Liver (tissue), 9 donors: ENCODE measurements around the gene NFATC1. TPM values are rescaled to one million over a fixed set of nuclear protein-coding genes. Genes with fewer than 3 reads are reported as not detected.

Experiments
- DNase-seq: peaks from one replicate; pipeline ENCODE4 v3.0.0-alpha.2; 2017; ENCODE audit warnings: low spot score
- H3K27ac ChIP-seq, 2 donors: one replicate each; pipeline ENCODE4 v1.7.0; 2013; ENCODE audit warnings: inconsistent platforms in 2 of 2, low read length in 2 of 2, control low read depth in 1 of 2, low read depth in 1 of 2, mild to moderate bottlenecking in 1 of 2
- H3K27me3 ChIP-seq, 4 donors: one replicate each; pipeline versions ENCODE4 v1.6.1 to v1.7.0; 2013; ENCODE audit warnings: low read length in 3 of 4, inconsistent platforms in 1 of 4, mild to moderate bottlenecking in 1 of 4, moderate library complexity in 1 of 4; ENCODE audit not compliant: control insufficient read depth in 4 of 4, insufficient read depth in 4 of 4
- H3K36me3 ChIP-seq, 4 donors: one replicate each; pipeline versions ENCODE4 v1.6.1 to v1.7.0; 2013; ENCODE audit warnings: low read length in 3 of 4, mild to moderate bottlenecking in 3 of 4, low read depth in 1 of 4, moderate library complexity in 1 of 4; ENCODE audit not compliant: control insufficient read depth in 4 of 4, insufficient read depth in 3 of 4
- H3K4me1 ChIP-seq, 4 donors: one replicate each; pipeline versions ENCODE4 v1.6.1 to v1.7.0; 2013; ENCODE audit warnings: low read length in 3 of 4, mild to moderate bottlenecking in 3 of 4, moderate library complexity in 1 of 4; ENCODE audit not compliant: control insufficient read depth in 4 of 4, insufficient read depth in 4 of 4
- H3K4me3 ChIP-seq, 3 donors: one replicate each; pipeline versions ENCODE4 v1.6.1 to v1.7.0; 2013; ENCODE audit warnings: low read length in 3 of 3, control low read depth in 1 of 3, low read depth in 1 of 3, mild to moderate bottlenecking in 1 of 3
- H3K9ac ChIP-seq, 2 donors: one replicate each; pipeline ENCODE4 v1.7.0; 2013; ENCODE audit warnings: low read length in 2 of 2, mild to moderate bottlenecking in 2 of 2, moderate library complexity in 2 of 2, control low read depth in 1 of 2, low read depth in 1 of 2
- H3K9me3 ChIP-seq, 4 donors: one replicate each; pipeline versions ENCODE4 v1.6.1 to v1.7.0; 2013; ENCODE audit warnings: low read length in 3 of 4; ENCODE audit not compliant: control insufficient read depth in 4 of 4
- EGR1 ChIP-seq, 2 donors: IDR thresholded peaks; 2 replicates each; pipeline ENCODE4 v1.6.1; 2016 to 2018; ENCODE audit warnings: antibody characterized with exemption in 2 of 2, low read depth in 2 of 2
- FOXA1 ChIP-seq: IDR thresholded peaks from 2 replicates; pipeline ENCODE4 v1.6.1; 2016; ENCODE audit warnings: antibody characterized with exemption
- FOXA2 ChIP-seq: IDR thresholded peaks from 2 replicates; pipeline ENCODE4 v1.6.1; 2016; ENCODE audit warnings: antibody characterized with exemption
- GABPA ChIP-seq, 2 donors: IDR thresholded peaks in 1 of 2; conservative IDR thresholded peaks in 1 of 2; 2 replicates each; pipeline ENCODE4 v1.6.1; 2016; ENCODE audit warnings: antibody characterized with exemption in 2 of 2, mild to moderate bottlenecking in 1 of 2, moderate library complexity in 1 of 2
- HNF4A ChIP-seq, 2 donors: conservative IDR thresholded peaks; 2 replicates each; pipeline ENCODE4 v1.6.1; 2016; ENCODE audit warnings: antibody characterized with exemption in 2 of 2, mild to moderate bottlenecking in 2 of 2
- HNF4G ChIP-seq: IDR thresholded peaks from 2 replicates; pipeline ENCODE4 v1.6.1; 2016; ENCODE audit warnings: antibody characterized with exemption
- NR2F2 ChIP-seq: IDR thresholded peaks from 2 replicates; pipeline ENCODE4 v1.6.1; 2016; ENCODE audit warnings: antibody characterized with exemption
- RAD21 ChIP-seq, 2 donors: IDR thresholded peaks; 2 replicates each; pipeline ENCODE4 v1.6.1; 2016; ENCODE audit warnings: antibody characterized with exemption in 2 of 2, mild to moderate bottlenecking in 2 of 2
- RXRA ChIP-seq, 2 donors: IDR thresholded peaks; 2 replicates each; pipeline ENCODE4 v1.6.1; 2017 to 2018; ENCODE audit warnings: antibody characterized with exemption in 2 of 2, mild to moderate bottlenecking in 1 of 2
- SP1 ChIP-seq: IDR thresholded peaks from 2 replicates; pipeline ENCODE4 v1.6.1; 2018; ENCODE audit warnings: antibody characterized with exemption, mild to moderate bottlenecking
- TAF1 ChIP-seq: conservative IDR thresholded peaks from 2 replicates; pipeline ENCODE4 v1.6.1; 2016; ENCODE audit warnings: antibody characterized with exemption, mild to moderate bottlenecking
- YY1 ChIP-seq: IDR thresholded peaks from 2 replicates; pipeline ENCODE4 v1.6.1; 2016; ENCODE audit warnings: antibody characterized with exemption, mild to moderate bottlenecking
- WGBS: extraction: QIAGEN DNeasy Blood & Tissue Kit; methylation state at CpG from one replicate; pipeline ENCODE4 v1.1.7; 2013; 5-methylcytosine and 5-hydroxymethylcytosine counted together
- polyA plus RNA-seq, 2 donors: library from polyadenylated mRNA; stranded (reverse) in 1 of 2; unstranded in 1 of 2; fragments of 200-250 nt in 1 of 2; fragments of >200 nt in 1 of 2; fragmentation: Nextera tagmentation in 1 of 2; extraction: Ambion mirVana in 1 of 2; gene quantifications; one replicate each; pipeline versions ENCODE4 v1.2.1 to v1.2.3, GENCODE V29; 2013 to 2015
- total RNA-seq, 2 donors: library from RNA; depleted of rRNA; stranded (reverse); fragments of >200 nt; gene quantifications; one replicate each; pipeline ENCODE4 v1.2.3, GENCODE V29; 2014
- TF ChIP-seq, protein P1 (sequence below): IDR thresholded peaks from 2 replicates; pipeline ENCODE4 v1.6.1; 2016; ENCODE audit warnings: antibody characterized with exemption, mild to moderate bottlenecking
- TF ChIP-seq, protein P2 (sequence below): IDR thresholded peaks from 2 replicates; pipeline ENCODE4 v1.6.1; 2016; ENCODE audit warnings: antibody characterized with exemption
- TF ChIP-seq, protein P3 (sequence below): IDR thresholded peaks from 2 replicates; pipeline ENCODE4 v1.6.1; 2016; ENCODE audit warnings: antibody characterized with exemption
- TF ChIP-seq, protein P4 (sequence below): IDR thresholded peaks from 2 replicates; pipeline ENCODE4 v1.6.1; 2016; ENCODE audit warnings: antibody characterized with exemption
- TF ChIP-seq, protein P5 (sequence below): fragments of 150-350 bp; IDR thresholded peaks from 2 replicates; pipeline ENCODE4 v1.5.1; 2017; ENCODE audit warnings: improper control_type of control experiment, low read depth, low read length; ENCODE audit not compliant: missing input control
- donor health status: healthy.
- donor health status: healthy.
- donor health status: healthy.
- donor health status: healthy.
- donor health status: healthy.

Gene NFATC1
- total and polyA plus RNA-seq, 4 donors = 0.57 to 2.2 (median 1.3) TPM

DNA sequence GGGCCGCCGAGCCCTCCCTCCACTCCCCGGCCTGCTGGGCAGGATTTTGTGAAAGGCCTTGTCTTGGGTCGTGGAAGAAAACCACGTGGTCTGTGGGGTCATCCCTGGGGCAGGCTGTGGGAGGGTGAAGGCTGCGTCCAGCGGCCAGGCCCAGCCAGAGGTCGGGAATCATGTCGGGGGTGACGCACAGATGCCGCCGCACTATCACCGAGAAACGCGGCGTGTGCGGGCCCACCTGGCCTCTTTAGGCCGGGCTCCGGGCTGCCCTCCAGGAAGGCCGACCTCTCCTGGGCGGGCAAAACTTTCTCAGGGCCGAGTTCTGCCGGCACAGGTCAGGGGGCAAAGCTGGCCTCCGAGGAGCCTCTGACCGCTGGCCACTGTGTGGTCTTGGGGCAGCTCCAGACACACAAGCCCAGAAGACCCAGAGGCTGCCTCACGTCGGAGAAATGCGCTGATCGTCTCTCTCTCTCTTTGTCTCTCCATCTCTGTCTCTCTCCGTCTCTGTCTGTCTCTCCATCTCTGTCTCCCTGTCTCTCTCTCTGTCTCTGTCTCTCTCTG lies 28.4 kb downstream of the NFATC1 start:
- Histone ChIP-seq H3K9ac (no peak overlapping the region), H3K4me1 (no peaks in the 10 kb centered on the region), H3K27me3 (no peaks in the 10 kb centered on the region), H3K27ac (no peak overlapping the region), H3K36me3 (no peaks in the 10 kb centered on the region), H3K4me3 (no peak overlapping the region), H3K9me3 (no peaks in the 10 kb centered on the region)
- TF ChIP-seq NR2F2 (peak; percentile 77), RXRA (IDR thresholded peaks at IDR 0.05) (peak; percentile 43 to 65), YY1 (no peak)
- DNase-seq = no peak
- 82% methylated on average over 30 of the region's 30 CpGs for WGBS

DNA sequence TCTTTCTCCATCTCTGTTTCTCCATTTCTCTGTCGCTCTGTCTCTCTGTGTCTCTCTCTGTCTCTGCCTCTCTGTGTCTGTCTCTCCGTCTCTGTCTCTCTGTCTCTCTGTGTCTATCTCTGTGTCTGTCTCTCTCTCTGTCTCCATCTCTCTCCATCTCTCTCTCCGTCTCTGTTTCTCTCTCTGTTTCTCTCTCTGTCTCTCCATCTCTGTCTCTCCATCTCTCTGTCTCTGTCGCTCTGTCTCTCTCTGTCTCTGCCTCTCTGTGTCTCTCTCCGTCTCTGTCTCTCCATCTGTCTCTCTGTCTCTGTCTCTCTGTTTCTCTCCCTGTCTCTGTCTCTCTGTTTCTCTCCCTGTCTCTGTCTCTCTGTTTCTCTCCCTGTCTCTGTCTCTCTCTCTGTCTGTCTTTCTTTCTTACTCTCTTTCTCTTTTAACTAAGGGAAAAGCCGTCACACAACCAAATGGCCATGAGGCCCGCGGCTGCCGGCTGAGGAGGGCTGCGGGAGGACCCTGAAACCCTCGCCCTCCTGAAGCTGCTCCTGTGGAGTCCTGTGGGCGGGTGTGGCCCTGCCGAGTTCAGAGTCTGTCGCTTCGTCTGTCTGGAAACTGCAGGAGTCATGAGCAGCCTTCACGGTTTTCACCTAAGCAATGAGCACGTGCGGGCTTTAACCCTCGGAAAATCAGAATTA lies 29.3 kb downstream of the NFATC1 start:
- H3K9me3 ChIP-seq = no peaks in the 10 kb centered on the region
- no peak for DNase-seq
- no peaks in the 10 kb centered on the region for H3K27me3 ChIP-seq
- WGBS = 87% methylated on average over 19 of the region's 19 CpGs
- H3K4me1 ChIP-seq = no peaks in the 10 kb centered on the region
- H3K36me3 ChIP-seq = no peaks in the 10 kb centered on the region
- no peak overlapping the region for H3K4me3 ChIP-seq
- no peak overlapping the region for H3K9ac ChIP-seq
- TF ChIP-seq SP1 = no peak
- no peak for TF ChIP-seq GABPA (IDR thresholded peaks at IDR 0.05 in 1 of 2, conservative IDR thresholded peaks at IDR 0.05 in 1 of 2)
- TF ChIP-seq FOXA2 = no peak
- TF ChIP-seq RXRA (IDR thresholded peaks at IDR 0.05) = no peak
- TF ChIP-seq, protein P1, sequence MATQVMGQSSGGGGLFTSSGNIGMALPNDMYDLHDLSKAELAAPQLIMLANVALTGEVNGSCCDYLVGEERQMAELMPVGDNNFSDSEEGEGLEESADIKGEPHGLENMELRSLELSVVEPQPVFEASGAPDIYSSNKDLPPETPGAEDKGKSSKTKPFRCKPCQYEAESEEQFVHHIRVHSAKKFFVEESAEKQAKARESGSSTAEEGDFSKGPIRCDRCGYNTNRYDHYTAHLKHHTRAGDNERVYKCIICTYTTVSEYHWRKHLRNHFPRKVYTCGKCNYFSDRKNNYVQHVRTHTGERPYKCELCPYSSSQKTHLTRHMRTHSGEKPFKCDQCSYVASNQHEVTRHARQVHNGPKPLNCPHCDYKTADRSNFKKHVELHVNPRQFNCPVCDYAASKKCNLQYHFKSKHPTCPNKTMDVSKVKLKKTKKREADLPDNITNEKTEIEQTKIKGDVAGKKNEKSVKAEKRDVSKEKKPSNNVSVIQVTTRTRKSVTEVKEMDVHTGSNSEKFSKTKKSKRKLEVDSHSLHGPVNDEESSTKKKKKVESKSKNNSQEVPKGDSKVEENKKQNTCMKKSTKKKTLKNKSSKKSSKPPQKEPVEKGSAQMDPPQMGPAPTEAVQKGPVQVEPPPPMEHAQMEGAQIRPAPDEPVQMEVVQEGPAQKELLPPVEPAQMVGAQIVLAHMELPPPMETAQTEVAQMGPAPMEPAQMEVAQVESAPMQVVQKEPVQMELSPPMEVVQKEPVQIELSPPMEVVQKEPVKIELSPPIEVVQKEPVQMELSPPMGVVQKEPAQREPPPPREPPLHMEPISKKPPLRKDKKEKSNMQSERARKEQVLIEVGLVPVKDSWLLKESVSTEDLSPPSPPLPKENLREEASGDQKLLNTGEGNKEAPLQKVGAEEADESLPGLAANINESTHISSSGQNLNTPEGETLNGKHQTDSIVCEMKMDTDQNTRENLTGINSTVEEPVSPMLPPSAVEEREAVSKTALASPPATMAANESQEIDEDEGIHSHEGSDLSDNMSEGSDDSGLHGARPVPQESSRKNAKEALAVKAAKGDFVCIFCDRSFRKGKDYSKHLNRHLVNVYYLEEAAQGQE = no peak
- TF ChIP-seq HNF4A (conservative IDR thresholded peaks at IDR 0.05) = no peak
- no peak for TF ChIP-seq HNF4G
- no peak for TF ChIP-seq RAD21 (IDR thresholded peaks at IDR 0.05)
- TF ChIP-seq, protein P2, sequence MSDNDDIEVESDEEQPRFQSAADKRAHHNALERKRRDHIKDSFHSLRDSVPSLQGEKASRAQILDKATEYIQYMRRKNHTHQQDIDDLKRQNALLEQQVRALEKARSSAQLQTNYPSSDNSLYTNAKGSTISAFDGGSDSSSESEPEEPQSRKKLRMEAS = no peak
- TF ChIP-seq TAF1 = no peak
- no peak for TF ChIP-seq EGR1 (IDR thresholded peaks at IDR 0.05; ENCODE audit: low read depth in 2 of 2)
- TF ChIP-seq YY1 = no peak
- TF ChIP-seq FOXA1 = no peak
- TF ChIP-seq, protein P3, sequence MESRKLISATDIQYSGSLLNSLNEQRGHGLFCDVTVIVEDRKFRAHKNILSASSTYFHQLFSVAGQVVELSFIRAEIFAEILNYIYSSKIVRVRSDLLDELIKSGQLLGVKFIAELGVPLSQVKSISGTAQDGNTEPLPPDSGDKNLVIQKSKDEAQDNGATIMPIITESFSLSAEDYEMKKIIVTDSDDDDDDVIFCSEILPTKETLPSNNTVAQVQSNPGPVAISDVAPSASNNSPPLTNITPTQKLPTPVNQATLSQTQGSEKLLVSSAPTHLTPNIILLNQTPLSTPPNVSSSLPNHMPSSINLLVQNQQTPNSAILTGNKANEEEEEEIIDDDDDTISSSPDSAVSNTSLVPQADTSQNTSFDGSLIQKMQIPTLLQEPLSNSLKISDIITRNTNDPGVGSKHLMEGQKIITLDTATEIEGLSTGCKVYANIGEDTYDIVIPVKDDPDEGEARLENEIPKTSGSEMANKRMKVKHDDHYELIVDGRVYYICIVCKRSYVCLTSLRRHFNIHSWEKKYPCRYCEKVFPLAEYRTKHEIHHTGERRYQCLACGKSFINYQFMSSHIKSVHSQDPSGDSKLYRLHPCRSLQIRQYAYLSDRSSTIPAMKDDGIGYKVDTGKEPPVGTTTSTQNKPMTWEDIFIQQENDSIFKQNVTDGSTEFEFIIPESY = no peak
- TF ChIP-seq, protein P4, sequence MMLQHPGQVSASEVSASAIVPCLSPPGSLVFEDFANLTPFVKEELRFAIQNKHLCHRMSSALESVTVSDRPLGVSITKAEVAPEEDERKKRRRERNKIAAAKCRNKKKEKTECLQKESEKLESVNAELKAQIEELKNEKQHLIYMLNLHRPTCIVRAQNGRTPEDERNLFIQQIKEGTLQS = no peak
- TF ChIP-seq, protein P5, sequence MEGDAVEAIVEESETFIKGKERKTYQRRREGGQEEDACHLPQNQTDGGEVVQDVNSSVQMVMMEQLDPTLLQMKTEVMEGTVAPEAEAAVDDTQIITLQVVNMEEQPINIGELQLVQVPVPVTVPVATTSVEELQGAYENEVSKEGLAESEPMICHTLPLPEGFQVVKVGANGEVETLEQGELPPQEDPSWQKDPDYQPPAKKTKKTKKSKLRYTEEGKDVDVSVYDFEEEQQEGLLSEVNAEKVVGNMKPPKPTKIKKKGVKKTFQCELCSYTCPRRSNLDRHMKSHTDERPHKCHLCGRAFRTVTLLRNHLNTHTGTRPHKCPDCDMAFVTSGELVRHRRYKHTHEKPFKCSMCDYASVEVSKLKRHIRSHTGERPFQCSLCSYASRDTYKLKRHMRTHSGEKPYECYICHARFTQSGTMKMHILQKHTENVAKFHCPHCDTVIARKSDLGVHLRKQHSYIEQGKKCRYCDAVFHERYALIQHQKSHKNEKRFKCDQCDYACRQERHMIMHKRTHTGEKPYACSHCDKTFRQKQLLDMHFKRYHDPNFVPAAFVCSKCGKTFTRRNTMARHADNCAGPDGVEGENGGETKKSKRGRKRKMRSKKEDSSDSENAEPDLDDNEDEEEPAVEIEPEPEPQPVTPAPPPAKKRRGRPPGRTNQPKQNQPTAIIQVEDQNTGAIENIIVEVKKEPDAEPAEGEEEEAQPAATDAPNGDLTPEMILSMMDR = no peak
- no peak for TF ChIP-seq NR2F2
- no peak overlapping the region for H3K27ac ChIP-seq
